Measurements from ENCODE around the gene CADM1. TPM values are rescaled to one million over a fixed set of nuclear protein-coding genes. Genes with fewer than 3 reads are reported as not detected.

Gene CADM1
- 10 to 100 TPM; 10.6 to 15.7 (median 13.8) TPM for total RNA-seq

- H3K9me3 ChIP-seq: no peaks in the 10 kb centered on the region
- peak within 1 kb of the TSS; percentile 67 to 70 (median 68) for H3K4me3 ChIP-seq
- H3K4me1 ChIP-seq: peaks cover 10 to 38% (median 33%) of the 10 kb centered on the region in 4 donors
- peak within 1 kb of the TSS; percentile 80 to 89 (median 84) for H3K27ac ChIP-seq (replicated peaks in 1 of 4)
- intact Hi-C loops (cut with DNase I): loop anchor here (5.0 to 10.0 kb wide), 2 partner anchors 123 to 190 kb away; no protein-coding TSS in a partner anchor
- no peak for DNase-seq (ENCODE audit: extremely low spot score)
- WGBS: 2% methylated on average over 54 of the region's 76 CpGs
- H3K36me3 ChIP-seq: no peaks in the 10 kb centered on the region
- peaks cover 0 to 23% (median 0%) of the 10 kb centered on the region in 4 donors for H3K27me3 ChIP-seq
- TF ChIP-seq CTCF (IDR thresholded peaks at IDR 0.05) (peak; percentile 35 to 59 (median 56)), POLR2A (IDR thresholded peaks at IDR 0.05; ENCODE audit: low read depth) (peak; percentile 70), POLR2AphosphoS5 (IDR thresholded peaks at IDR 0.05) (peak; percentile 91 to 96), EP300 (IDR thresholded peaks at IDR 0.05) (no peak)
Observed at GRCh38 chr11:115504276-115505158, at the start of gene CADM1. Gene CADM1, minus strand, starts transcription at chr11:115504415.

- no peak for TF ChIP-seq POLR2AphosphoS5 (IDR thresholded peaks at IDR 0.05)
- no peak for TF ChIP-seq CTCF (IDR thresholded peaks at IDR 0.05)
- TF ChIP-seq EP300 (IDR thresholded peaks at IDR 0.05): no peak
- TF ChIP-seq POLR2A (IDR thresholded peaks at IDR 0.05; ENCODE audit: low read depth): no peak
- Histone ChIP-seq H3K4me1 (no peaks in the 10 kb centered on the region), H3K36me3 (no peaks in the 10 kb centered on the region), H3K9me3 (no peaks in the 10 kb centered on the region), H3K27me3 (peaks cover 0 to 4% (median 0%) of the 10 kb centered on the region in 4 donors), H3K4me3 (no peak overlapping the region), H3K27ac (replicated peaks in 1 of 4) (no peak overlapping the region)
- DNase-seq (ENCODE audit: extremely low spot score): no peak
- WGBS: 89% methylated on average over 15 of the region's 15 CpGs
- intact Hi-C loops (cut with DNase I): no loop called here
Observed at GRCh38 chr11:115552773-115553438, 48.7 kb upstream of the CADM1 start.

GRCh38 chr11:115552151-115552772, 48.0 kb upstream of the CADM1 start:
- Histone ChIP-seq H3K4me3 (no peak overlapping the region), H3K9me3 (no peaks in the 10 kb centered on the region), H3K27me3 (peaks cover 0 to 4% (median 0%) of the 10 kb centered on the region in 4 donors), H3K4me1 (no peaks in the 10 kb centered on the region), H3K36me3 (no peaks in the 10 kb centered on the region), H3K27ac (replicated peaks in 1 of 4) (no peak overlapping the region)
- intact Hi-C loops (cut with DNase I): no loop called here
- TF ChIP-seq POLR2A (IDR thresholded peaks at IDR 0.05; ENCODE audit: low read depth) (no peak), POLR2AphosphoS5 (IDR thresholded peaks at IDR 0.05) (no peak), CTCF (IDR thresholded peaks at IDR 0.05) (no peak), EP300 (IDR thresholded peaks at IDR 0.05) (no peak)
- no peak for DNase-seq (ENCODE audit: extremely low spot score)
- 88% methylated on average over 7 of the region's 7 CpGs for WGBS

GRCh38 chr11:115550291-115551059, 46.3 kb upstream of the CADM1 start:
- 82% methylated on average over 17 of the region's 17 CpGs for WGBS
- TF ChIP-seq EP300 (IDR thresholded peaks at IDR 0.05) (no peak), POLR2A (IDR thresholded peaks at IDR 0.05; ENCODE audit: low read depth) (no peak), POLR2AphosphoS5 (IDR thresholded peaks at IDR 0.05) (no peak), CTCF (IDR thresholded peaks at IDR 0.05) (no peak)
- peaks cover 0 to 4% (median 0%) of the 10 kb centered on the region in 4 donors for H3K27me3 ChIP-seq

More at GRCh38 chr11:115550291-115551059, 46.3 kb upstream of the CADM1 start:
- Histone ChIP-seq H3K9me3 (no peaks in the 10 kb centered on the region), H3K4me3 (no peak overlapping the region), H3K4me1 (no peaks in the 10 kb centered on the region), H3K36me3 (no peaks in the 10 kb centered on the region), H3K27ac (replicated peaks in 1 of 4) (no peak overlapping the region)
- no peak for DNase-seq (ENCODE audit: extremely low spot score)
- intact Hi-C loops (cut with DNase I): no loop called here

Data from esophagus muscularis mucosa (tissue), 4 donors.